ENCODE measurements around the gene PBX2. TPM values are rescaled to one million over a fixed set of nuclear protein-coding genes. Genes with fewer than 3 reads are reported as not detected.

The PBX2 gene
- total and polyA plus RNA-seq, 2 experiments from 2014 or later = 7.2 to 111 TPM

GRCh38 chr6:32170294-32170693 is 19.7 kb downstream of the PBX2 start (continued):
- no peak for TF ChIP-seq ZNF462 (CRISPR knock-in tag; IDR thresholded peaks at IDR 0.05)
- TF ChIP-seq ETS1 (IDR thresholded peaks at IDR 0.05) = no peak
- no peak for TF ChIP-seq CREB1 (CRISPR knock-in tag; IDR thresholded peaks at IDR 0.05; ENCODE audit: low read depth)
- TF ChIP-seq ZNF114 (CRISPR knock-in tag; IDR thresholded peaks at IDR 0.05) = no peak
- TF ChIP-seq ZNF331 (CRISPR knock-in tag; IDR thresholded peaks at IDR 0.05; ENCODE audit: low read depth) = no peak
- TF ChIP-seq EZH2 (IDR thresholded peaks at IDR 0.05; ENCODE audit: low read depth, unreplicated experiment) = no peak
- TF ChIP-seq JUNB (IDR thresholded peaks at IDR 0.05; ENCODE audit: unreplicated experiment) = no peak
- TF ChIP-seq NANOG (IDR thresholded peaks at IDR 0.05; ENCODE audit: borderline replicate concordance) = no peak
- no peak for TF ChIP-seq STAT1 (IDR thresholded peaks at IDR 0.05; ENCODE audit: unreplicated experiment)
- TF ChIP-seq REST (IDR thresholded peaks at IDR 0.05; ENCODE audit: unreplicated experiment) = no peak
- no peak for TF ChIP-seq POLR2AphosphoS5 (IDR thresholded peaks at IDR 0.05; ENCODE audit: low read depth)
